ENCODE measurements around the gene DNAJC17.

- no peak for TF ChIP-seq CTCF (IDR thresholded peaks at IDR 0.05; ENCODE audit: poor library complexity, severe bottlenecking)
- TF ChIP-seq EZH2 (IDR thresholded peaks at IDR 0.05; ENCODE audit: borderline replicate concordance, insufficient read depth, low read length, poor library complexity, severe bottlenecking) = no peak
- no peak for TF ChIP-seq POLR2AphosphoS5 (IDR thresholded peaks at IDR 0.05)
- no peak for TF ChIP-seq REST (IDR thresholded peaks at IDR 0.05; ENCODE audit: borderline replicate concordance)
- no peak for TF ChIP-seq SMC3 (conservative IDR thresholded peaks at IDR 0.05; ENCODE audit: poor library complexity)
- TF ChIP-seq EP300 (conservative IDR thresholded peaks at IDR 0.05; ENCODE audit: poor library complexity, severe bottlenecking) = no peak
These were observed 34.5 kb upstream of the DNAJC17 start for GRCh38 chr15:40841741-40842140.

Measured in neural cell (in vitro differentiated cells).